Activated T-helper 2 cell treated with anti-CD3 and anti-CD28 coated beads, Interferon-gamma antibody, Interleukin-2, Interleukin-4, amounts not matched to agents 10 μg/mL and 5 μg/mL and 100 μg/mL, durations not matched to agents 14 hours and 24 hours and 36 hours (primary cell): ENCODE results near the gene DKKL1. TPM values are rescaled to one million over a fixed set of nuclear protein-coding genes. Genes with fewer than 3 reads are reported as not detected.
"Not testable (repeated sequence)": the region's sequence is repeated elsewhere in the genome, so short reads cannot be mapped to it uniquely, and the experiment has no call there.

Source experiments
- DNase-seq: peaks from one replicate; pipeline ENCODE4 v3.0.0; 2021; ENCODE audit warnings: low spot score
- H3K27ac Mint-ChIP-seq: one replicate; pipeline ENCODE4 v1.8.0; 2021; ENCODE audit warnings: mixed read lengths
- H3K27me3 Mint-ChIP-seq: one replicate; pipeline ENCODE4 v1.8.0; 2021; ENCODE audit warnings: low read depth, mixed read lengths
- H3K36me3 Mint-ChIP-seq: one replicate; pipeline ENCODE4 v1.8.0; 2021; ENCODE audit warnings: low read depth, mixed read lengths
- H3K4me1 Mint-ChIP-seq: one replicate; pipeline ENCODE4 v1.8.0; 2021; ENCODE audit warnings: low read depth, mixed read lengths
- H3K4me3 Mint-ChIP-seq: one replicate; pipeline ENCODE4 v1.8.0; 2021; ENCODE audit warnings: low read depth, mild to moderate bottlenecking, moderate library complexity, mixed read lengths
- H3K9me3 Mint-ChIP-seq: one replicate; pipeline ENCODE4 v1.8.0; 2021; ENCODE audit warnings: mixed read lengths
- intact Hi-C: fragments of 100-400 bp; cut with micrococcal nuclease; formaldehyde crosslinking; loops from one replicate; pipeline ENCODE4 v1.15.1; 2023
- total RNA-seq: library from RNA; stranded (reverse); gene quantifications from 2 replicates; pipeline ENCODE4 v1.2.3, GENCODE V29; 2022

Gene DKKL1
- not detected in 2 replicates for total RNA-seq

GRCh38 chr19:49363268-49364082, at the start of gene DKKL1:
TSS of gene DKKL1 (plus strand) at chr19:49363877. CDS start at chr19:49363999, 122 bp downstream.
- H3K27me3 Mint-ChIP-seq: peaks cover 36% of the 10 kb centered on the region
- no peaks in the 10 kb centered on the region for H3K9me3 Mint-ChIP-seq
- peak; percentile 80 for DNase-seq
- intact Hi-C loops: no loop called here
- no peak within 1 kb of the TSS for H3K4me3 Mint-ChIP-seq
- peaks cover 4% of the 10 kb centered on the region for H3K4me1 Mint-ChIP-seq
- H3K36me3 Mint-ChIP-seq: no peaks in the 10 kb centered on the region
- H3K27ac Mint-ChIP-seq: no peak within 1 kb of the TSS

DNA sequence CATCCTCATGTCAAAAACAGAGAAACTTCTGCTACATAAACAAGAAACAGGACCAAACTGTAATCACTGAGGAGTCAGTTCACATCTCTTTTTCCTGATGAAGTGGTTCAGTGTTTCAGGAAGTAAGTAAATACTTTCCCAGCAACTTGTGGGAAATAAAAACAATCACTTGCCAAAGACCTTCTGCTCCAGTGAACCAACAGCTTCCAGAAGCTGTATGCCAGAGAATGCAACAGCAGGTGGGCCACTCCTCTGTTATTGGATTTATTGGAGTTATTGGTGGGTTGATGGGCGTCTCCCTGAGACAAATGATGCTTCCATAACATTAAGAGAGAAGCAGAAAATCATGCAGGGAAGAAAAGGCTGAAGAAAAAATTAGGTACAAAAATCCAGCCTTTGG, 48.6 kb upstream of the DKKL1 start:
- Mint-ChIP-seq H3K36me3 (peaks cover 20% of the 10 kb centered on the region), H3K27me3 (no peaks in the 10 kb centered on the region), H3K9me3 (peaks cover 21% of the 10 kb centered on the region), H3K27ac (no peak overlapping the region), H3K4me1 (peaks cover 4% of the 10 kb centered on the region), H3K4me3 (no peak overlapping the region)
- intact Hi-C loops: no loop called here
- no peak for DNase-seq

GRCh38 chr19:49316284-49316683, 47.4 kb upstream of the DKKL1 start:
- Mint-ChIP-seq H3K4me1 (peaks cover 4% of the 10 kb centered on the region), H3K4me3 (no peak overlapping the region), H3K27me3 (no peaks in the 10 kb centered on the region), H3K9me3 (peaks cover 30% of the 10 kb centered on the region), H3K36me3 (peaks cover 20% of the 10 kb centered on the region), H3K27ac (no peak overlapping the region)
- intact Hi-C loops: no loop called here
- no peak for DNase-seq

- Mint-ChIP-seq H3K36me3 (peaks cover 23% of the 10 kb centered on the region), H3K4me3 (no peak overlapping the region)
- intact Hi-C loops: no loop called here
These were observed 45.4 kb upstream of the DKKL1 start for GRCh38 chr19:49318296-49318695.

GRCh38 chr19:49324801-49325576, 38.7 kb upstream of the DKKL1 start, which contains the start of gene SLC6A16:
TSS of gene SLC6A16 (minus strand) at chr19:49325191. CDS start at chr19:49311347, 13,844 bp downstream.
- Mint-ChIP-seq H3K27me3 (no peaks in the 10 kb centered on the region), H3K4me1 (peaks cover 17% of the 10 kb centered on the region), H3K27ac (no peak within 1 kb of the TSS), H3K4me3 (no peak within 1 kb of the TSS), H3K9me3 (peaks cover 9% of the 10 kb centered on the region), H3K36me3 (peaks cover 19% of the 10 kb centered on the region)
- intact Hi-C loops: no loop called here
- DNase-seq: peak; percentile 6

More at GRCh38 chr19:49318296-49318695, 45.4 kb upstream of the DKKL1 start:
- no peak for DNase-seq
- Mint-ChIP-seq H3K27ac (no peak overlapping the region), H3K9me3 (peaks cover 30% of the 10 kb centered on the region), H3K4me1 (peaks cover 4% of the 10 kb centered on the region), H3K27me3 (no peaks in the 10 kb centered on the region)

- Mint-ChIP-seq H3K36me3 (peaks cover 24% of the 10 kb centered on the region), H3K4me1 (peaks cover 21% of the 10 kb centered on the region)
- H3K27ac Mint-ChIP-seq, H3K4me3 Mint-ChIP-seq, intact Hi-C loops, H3K9me3 Mint-ChIP-seq, DNase-seq, H3K27me3 Mint-ChIP-seq: not testable (repeated sequence)
These were observed 37.9 kb upstream of the DKKL1 start for GRCh38 chr19:49325756-49326155.

GRCh38 chr19:49326165-49326704, 37.4 kb upstream of the DKKL1 start:
- peaks cover 24% of the 10 kb centered on the region for H3K36me3 Mint-ChIP-seq
- H3K27me3 Mint-ChIP-seq: no peaks in the 10 kb centered on the region
- no peaks in the 10 kb centered on the region for H3K9me3 Mint-ChIP-seq
- H3K4me3 Mint-ChIP-seq: no peak overlapping the region
- H3K4me1 Mint-ChIP-seq: peaks cover 21% of the 10 kb centered on the region
- intact Hi-C loops: no loop called here
- DNase-seq: no peak
- no peak overlapping the region for H3K27ac Mint-ChIP-seq

DNA sequence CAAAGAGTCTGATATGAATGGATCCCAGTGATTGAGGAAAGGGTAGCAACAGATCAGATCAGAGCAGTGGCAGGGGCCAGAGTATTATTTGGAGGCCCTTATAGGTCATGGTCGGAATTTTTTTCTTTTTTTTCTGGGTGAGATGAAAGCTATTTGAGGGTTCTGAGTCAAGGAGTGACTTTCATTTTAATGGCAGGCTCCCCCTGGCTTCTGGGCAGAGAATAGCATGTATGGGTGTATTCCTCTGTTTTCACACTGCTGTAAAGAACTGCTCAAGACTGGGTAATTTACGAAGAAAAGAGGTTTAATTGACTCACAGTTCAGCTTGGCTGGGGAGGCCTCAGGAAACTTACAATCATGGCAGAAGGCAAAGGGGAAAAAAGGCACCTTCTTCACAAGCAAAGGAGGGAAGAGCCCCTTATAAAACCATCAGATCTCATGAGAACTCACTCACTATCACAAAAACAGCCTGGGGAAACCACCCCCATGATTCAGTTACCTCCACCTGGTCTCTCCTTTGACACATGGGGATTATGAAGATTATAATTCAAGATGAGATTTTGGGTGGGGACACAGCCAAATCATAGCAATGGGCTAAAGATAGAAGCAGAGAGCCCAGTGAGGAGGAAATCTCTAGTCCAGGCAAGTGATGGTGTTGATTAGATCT, 35.7 kb upstream of the DKKL1 start:
- Mint-ChIP-seq H3K4me3 (no peak overlapping the region), H3K9me3 (no peaks in the 10 kb centered on the region), H3K27me3 (no peaks in the 10 kb centered on the region), H3K36me3 (peaks cover 21% of the 10 kb centered on the region), H3K4me1 (peaks cover 30% of the 10 kb centered on the region), H3K27ac (peak overlapping the region; percentile 63)
- DNase-seq: peak; percentile 30
- intact Hi-C loops: loop anchor here (1.0 kb wide), 1 partner anchor 62 kb away; no protein-coding TSS in a partner anchor

- Mint-ChIP-seq H3K27ac (no peak overlapping the region), H3K36me3 (peaks cover 21% of the 10 kb centered on the region), H3K4me1 (peaks cover 35% of the 10 kb centered on the region), H3K4me3 (no peak overlapping the region), H3K9me3 (no peaks in the 10 kb centered on the region), H3K27me3 (no peaks in the 10 kb centered on the region)
- no peak for DNase-seq
- intact Hi-C loops: loop anchor here (1.0 kb wide), 1 partner anchor 62 kb away; no protein-coding TSS in a partner anchor
These were observed 34.9 kb upstream of the DKKL1 start for GRCh38 chr19:49328741-49329140.

- H3K36me3 Mint-ChIP-seq: peaks cover 21% of the 10 kb centered on the region
- H3K27me3 Mint-ChIP-seq, intact Hi-C loops, H3K9me3 Mint-ChIP-seq, H3K27ac Mint-ChIP-seq, DNase-seq, H3K4me3 Mint-ChIP-seq: not testable (repeated sequence)
- H3K4me1 Mint-ChIP-seq: peaks cover 49% of the 10 kb centered on the region
These were observed 32.5 kb upstream of the DKKL1 start for GRCh38 chr19:49331187-49331586.

- intact Hi-C loops: no loop called here
- Mint-ChIP-seq H3K9me3 (no peaks in the 10 kb centered on the region), H3K36me3 (peaks cover 24% of the 10 kb centered on the region), H3K27me3 (no peaks in the 10 kb centered on the region), H3K4me1 (peaks cover 54% of the 10 kb centered on the region), H3K4me3 (no peak overlapping the region), H3K27ac (peak overlapping the region; percentile 20)
- peak; percentile 54 for DNase-seq
These were observed 32.0 kb upstream of the DKKL1 start for GRCh38 chr19:49331616-49332055.

- H3K27me3 Mint-ChIP-seq, intact Hi-C loops, H3K9me3 Mint-ChIP-seq, DNase-seq, H3K4me3 Mint-ChIP-seq: not testable (repeated sequence)
- H3K4me1 Mint-ChIP-seq: peaks cover 56% of the 10 kb centered on the region
- H3K36me3 Mint-ChIP-seq: peaks cover 28% of the 10 kb centered on the region
- H3K27ac Mint-ChIP-seq: peak overlapping the region; percentile 92
These were observed 30.8 kb upstream of the DKKL1 start for GRCh38 chr19:49332691-49333417.
